CD4-positive, alpha-beta memory T cell (primary cell): ENCODE measurements around the gene PIP5K1C. TPM values are rescaled to one million over a fixed set of nuclear protein-coding genes. Genes with fewer than 3 reads are reported as not detected.

ENCODE experiments used
- CTCF ChIA-PET: fragments of 350-600 bp; sonication (Branson Sonifier 250); formaldehyde crosslinking; loops from one replicate; lab custom pipeline; 2021; ENCODE audit warnings: inconsistent platforms; ENCODE audit not compliant: partially characterized antibody; lab: Charles Lee
- POLR2A ChIA-PET: fragments of 350-600 bp; sonication (Branson Sonifier 250); formaldehyde crosslinking; loops from one replicate; lab custom pipeline; 2021; ENCODE audit not compliant: partially characterized antibody; lab: Charles Lee
- DNase-seq, 5 donors: peaks; one replicate each; pipeline versions ENCODE4 v3.0.0 to v3.0.0-alpha.2; 2020 to 2022; ENCODE audit warnings: mixed read lengths in 1 of 5
- H3K27ac ChIP-seq: one replicate; pipeline ENCODE4 v1.7.0; 2013; ENCODE audit warnings: low read depth, low read length
- H3K27me3 ChIP-seq: 2 replicates; pipeline ENCODE4 v1.7.0; 2013; ENCODE audit warnings: mild to moderate bottlenecking, low read length, moderate library complexity; ENCODE audit not compliant: insufficient read depth
- H3K36me3 ChIP-seq: 2 replicates; pipeline ENCODE4 v1.7.0; 2013; ENCODE audit warnings: mild to moderate bottlenecking, low read length, moderate library complexity; ENCODE audit not compliant: insufficient read depth
- H3K4me1 ChIP-seq: 2 replicates; pipeline ENCODE4 v1.7.0; 2013; ENCODE audit warnings: mild to moderate bottlenecking, low read length, moderate library complexity; ENCODE audit not compliant: insufficient read depth
- H3K4me3 ChIP-seq, 2 donors: one replicate each; pipeline ENCODE4 v1.7.0; 2013; ENCODE audit warnings: low read length in 2 of 2, mild to moderate bottlenecking in 1 of 2
- H3K9me3 ChIP-seq, 2 donors: one replicate each; pipeline ENCODE4 v1.7.0; 2013; ENCODE audit warnings: low read length in 2 of 2, control low read depth in 1 of 2; ENCODE audit not compliant: control insufficient read depth in 1 of 2
- H3K27ac Mint-ChIP-seq, 7 donors: one replicate each; pipeline ENCODE4 v1.8.0; 2020 to 2021; ENCODE audit warnings: mixed read lengths in 7 of 7, mild to moderate bottlenecking in 6 of 7, inconsistent platforms in 3 of 7, moderate library complexity in 3 of 7
- H3K27me3 Mint-ChIP-seq, 2 donors: one replicate each; pipeline ENCODE4 v1.8.0; 2020 to 2021; ENCODE audit warnings: mixed read lengths in 2 of 2
- H3K36me3 Mint-ChIP-seq, 2 donors: one replicate each; pipeline ENCODE4 v1.8.0; 2020 to 2021; ENCODE audit warnings: mixed read lengths in 2 of 2, inconsistent platforms in 1 of 2, mild to moderate bottlenecking in 1 of 2
- H3K4me1 Mint-ChIP-seq, 4 donors: one replicate each; pipeline ENCODE4 v1.8.0; 2020 to 2021; ENCODE audit warnings: mixed read lengths in 4 of 4, mild to moderate bottlenecking in 1 of 4
- H3K4me3 Mint-ChIP-seq, 8 donors: one replicate each; pipeline ENCODE4 v1.8.0; 2020 to 2021; ENCODE audit warnings: mixed read lengths in 8 of 8, mild to moderate bottlenecking in 7 of 8, moderate library complexity in 6 of 8, inconsistent platforms in 3 of 8
- H3K9me3 Mint-ChIP-seq, 8 donors: one replicate each; pipeline ENCODE4 v1.8.0; 2020 to 2021; ENCODE audit warnings: mixed read lengths in 8 of 8, mild to moderate bottlenecking in 5 of 8, inconsistent platforms in 3 of 8, moderate library complexity in 1 of 8
- intact Hi-C: fragments of 100-400 bp; cut with micrococcal nuclease; formaldehyde crosslinking; loops from one replicate; pipeline ENCODE4 v1.15.1; 2023
- polyA plus RNA-seq, 2 donors: library from polyadenylated mRNA; unstranded; fragments of 300-500 nt; fragmentation: Illumina TruSeq; gene quantifications; one replicate each; pipeline ENCODE4 v1.2.3, GENCODE V29; 2021
- total RNA-seq, 2 experiments: library from RNA; stranded (reverse); gene quantifications; one replicate each; pipeline ENCODE4 v1.2.3, GENCODE V29; 2021

PIP5K1C gene
- total and polyA plus RNA-seq, 4 experiments from 2014 or later: 1.7 to 29.7 (median 23.7) TPM

- Histone ChIP-seq H3K27ac (no peak overlapping the region), H3K27me3 (no peaks in the 10 kb centered on the region), H3K4me3 (no peak overlapping the region), H3K9me3 (no peaks in the 10 kb centered on the region), H3K4me1 (no peaks in the 10 kb centered on the region), H3K36me3 (no peaks in the 10 kb centered on the region)
- intact Hi-C loops: no loop called here
- H3K4me1 Mint-ChIP-seq: no peaks in the 10 kb centered on the region
- no peak for DNase-seq
- H3K36me3 Mint-ChIP-seq: no peaks in the 10 kb centered on the region
- no peaks in the 10 kb centered on the region for H3K27me3 Mint-ChIP-seq
- no peak overlapping the region for H3K27ac Mint-ChIP-seq
- ChIA-PET CTCF (interaction anchor here (1.0 to 2.4 kb wide), 5 partner anchors 10 to 47 kb away, joined by 3 to 9 read pairs (median 5); no protein-coding TSS in a partner anchor), POLR2A (no interaction called here)
- H3K4me3 Mint-ChIP-seq: no peak overlapping the region
- no peaks in the 10 kb centered on the region for H3K9me3 Mint-ChIP-seq
Observed at GRCh38 chr19:3591876-3592613, 108.2 kb downstream of the PIP5K1C start.

GRCh38 chr19:3590991-3591659 is 109.1 kb downstream of the PIP5K1C start:
- intact Hi-C loops: no loop called here
- Mint-ChIP-seq H3K27me3 (no peaks in the 10 kb centered on the region), H3K27ac (peak overlapping the region in 1 of 7 donors; percentile 19), H3K9me3 (no peaks in the 10 kb centered on the region), H3K4me1 (no peaks in the 10 kb centered on the region), H3K36me3 (no peaks in the 10 kb centered on the region), H3K4me3 (no peak overlapping the region)
- CTCF ChIA-PET: interaction anchor here (0.8 to 2.4 kb wide), 9 partner anchors 9 to 116 kb away, joined by 3 to 9 read pairs (median 4); no protein-coding TSS in a partner anchor
- Histone ChIP-seq H3K27me3 (no peaks in the 10 kb centered on the region), H3K4me1 (no peaks in the 10 kb centered on the region), H3K36me3 (no peaks in the 10 kb centered on the region), H3K9me3 (no peaks in the 10 kb centered on the region), H3K4me3 (no peak overlapping the region), H3K27ac (no peak overlapping the region)
- POLR2A ChIA-PET: interaction anchor here (0.7 to 1.4 kb wide), 2 partner anchors 17 to 37 kb away, joined by 3 to 4 read pairs; no protein-coding TSS in a partner anchor
- DNase-seq: no peak

- CTCF ChIA-PET: interaction anchor here (1.6 kb wide), 1 partner anchor 45 kb away, joined by 8 read pairs; no protein-coding TSS in a partner anchor
- no peak overlapping the region for H3K27ac Mint-ChIP-seq
- DNase-seq: no peak
- no peak overlapping the region for H3K4me3 ChIP-seq
- H3K9me3 Mint-ChIP-seq: no peaks in the 10 kb centered on the region
- no peaks in the 10 kb centered on the region for H3K4me1 Mint-ChIP-seq
- POLR2A ChIA-PET: interaction anchor here (1.4 kb wide), 1 partner anchor 36 kb away, joined by 4 read pairs; no protein-coding TSS in a partner anchor
- intact Hi-C loops: loop anchor here (5.0 kb wide), 1 partner anchor 43 kb away; no protein-coding TSS in a partner anchor
- peaks cover 6% of the 10 kb centered on the region for H3K4me1 ChIP-seq
- H3K9me3 ChIP-seq: no peaks in the 10 kb centered on the region
- no peaks in the 10 kb centered on the region for H3K36me3 Mint-ChIP-seq
- no peaks in the 10 kb centered on the region for H3K27me3 Mint-ChIP-seq
- no peak overlapping the region for H3K4me3 Mint-ChIP-seq
- H3K27ac ChIP-seq: no peak overlapping the region
- no peaks in the 10 kb centered on the region for H3K36me3 ChIP-seq
- H3K27me3 ChIP-seq: no peaks in the 10 kb centered on the region
Observed at GRCh38 chr19:3589949-3590348, 110.3 kb downstream of the PIP5K1C start.

- ChIA-PET POLR2A (no interaction called here), CTCF (no interaction called here)
- Histone ChIP-seq H3K4me1 (peaks cover 6% of the 10 kb centered on the region), H3K27me3 (no peaks in the 10 kb centered on the region), H3K9me3 (no peaks in the 10 kb centered on the region), H3K27ac (no peak overlapping the region), H3K36me3 (no peaks in the 10 kb centered on the region), H3K4me3 (no peak overlapping the region)
- Mint-ChIP-seq H3K9me3 (no peaks in the 10 kb centered on the region), H3K27me3 (no peaks in the 10 kb centered on the region), H3K36me3 (no peaks in the 10 kb centered on the region), H3K27ac (no peak overlapping the region), H3K4me3 (no peak overlapping the region), H3K4me1 (no peaks in the 10 kb centered on the region)
- DNase-seq: no peak
- intact Hi-C loops: loop anchor here (5.0 kb wide), 1 partner anchor 42 kb away; no protein-coding TSS in a partner anchor
Observed at GRCh38 chr19:3589439-3589838, 110.8 kb downstream of the PIP5K1C start.

GRCh38 chr19:3586707-3587346 is 113.4 kb downstream of the PIP5K1C start:
- CTCF ChIA-PET: interaction anchor here (1.0 to 3.0 kb wide), 5 partner anchors 12 to 33 kb away, joined by 3 to 10 read pairs (median 9); partner anchors contain the start of gene MFSD12
- no peaks in the 10 kb centered on the region for H3K4me1 Mint-ChIP-seq
- H3K4me3 Mint-ChIP-seq: no peak overlapping the region

GRCh38 chr19:3586127-3586626 is 114.1 kb downstream of the PIP5K1C start:
- intact Hi-C loops: loop anchor here (5.0 kb wide), 1 partner anchor 39 kb away; no protein-coding TSS in a partner anchor
- no peak overlapping the region for H3K27ac ChIP-seq

More at GRCh38 chr19:3586707-3587346, 113.4 kb downstream of the PIP5K1C start:
- POLR2A ChIA-PET: no interaction called here
- Histone ChIP-seq H3K27ac (no peak overlapping the region), H3K36me3 (no peaks in the 10 kb centered on the region), H3K4me1 (peaks cover 6% of the 10 kb centered on the region), H3K4me3 (no peak overlapping the region), H3K9me3 (no peaks in the 10 kb centered on the region), H3K27me3 (no peaks in the 10 kb centered on the region)
- intact Hi-C loops: loop anchor here (5.0 kb wide), 1 partner anchor 40 kb away; no protein-coding TSS in a partner anchor
- no peak overlapping the region for H3K27ac Mint-ChIP-seq
- no peaks in the 10 kb centered on the region for H3K36me3 Mint-ChIP-seq
- no peaks in the 10 kb centered on the region for H3K27me3 Mint-ChIP-seq
- no peak for DNase-seq
- no peaks in the 10 kb centered on the region for H3K9me3 Mint-ChIP-seq

More at GRCh38 chr19:3586127-3586626, 114.1 kb downstream of the PIP5K1C start:
- peak in 3 of 5 donors; percentile 21 to 33 (median 29) for DNase-seq
- Histone ChIP-seq H3K9me3 (no peaks in the 10 kb centered on the region), H3K36me3 (no peaks in the 10 kb centered on the region), H3K4me3 (peak overlapping the region in 1 of 2 donors; percentile 38), H3K4me1 (peaks cover 6% of the 10 kb centered on the region), H3K27me3 (no peaks in the 10 kb centered on the region)
- H3K4me3 Mint-ChIP-seq: peak overlapping the region in 6 of 8 donors; percentile 29 to 59 (median 46)
- peak overlapping the region in 1 of 7 donors; percentile 43 for H3K27ac Mint-ChIP-seq
- no peaks in the 10 kb centered on the region for H3K9me3 Mint-ChIP-seq
- H3K27me3 Mint-ChIP-seq: no peaks in the 10 kb centered on the region
- no peaks in the 10 kb centered on the region for H3K36me3 Mint-ChIP-seq
- H3K4me1 Mint-ChIP-seq: no peaks in the 10 kb centered on the region
- CTCF ChIA-PET: interaction anchor here (0.5 to 3.0 kb wide), 8 partner anchors 11 to 1160 kb away, joined by 3 to 12 read pairs (median 8); partner anchors contain the start of gene MFSD12
- POLR2A ChIA-PET: interaction anchor here (1.1 to 1.5 kb wide), 3 partner anchors 30 to 41 kb away, joined by 3 to 7 read pairs (median 7); no protein-coding TSS in a partner anchor
